OCI-LY7 (cell line): Measurements from ENCODE around the gene TRAF1. TPM values are rescaled to one million over a fixed set of nuclear protein-coding genes. Genes with fewer than 3 reads are reported as not detected.
A peak's percentile ranks its signal among the peaks of the same experiment; 100 is the strongest.

Experiments used
- BruUV-seq: library from RNA; stranded (reverse); fragments of 400-500 nt; replicated peaks from 2 replicates; lab custom pipeline; 2021; lab: Mats Ljungman, UMichigan
- CTCF ChIA-PET: fragments of 300-600 bp; sonication (Branson Sonifier 250); formaldehyde crosslinking; loops from one replicate; lab custom pipeline; 2022; ENCODE audit warnings: antibody characterized with exemption; ENCODE audit not compliant: unreplicated experiment; lab: Charles Lee
- POLR2A ChIA-PET: fragments of 300-600 bp; sonication (Branson Sonifier 250); formaldehyde crosslinking; loops from one replicate; lab custom pipeline; 2022; ENCODE audit warnings: antibody characterized with exemption; lab: Charles Lee
- DNase-seq: peaks from one replicate; pipeline ENCODE4 v3.0.0-alpha.2; 2015; ENCODE audit warnings: low spot score
- H2AFZ ChIP-seq: fragments of 200-600 bp; sonication (generic), shearing (Covaris generic); 2 replicates; pipeline ENCODE4 v1.6.1; 2014; ENCODE audit warnings: mild to moderate bottlenecking, antibody characterized with exemption, low read length, moderate library complexity
- H3K27ac ChIP-seq: fragments of 200-600 bp; sonication (generic); 2 replicates; pipeline ENCODE4 v1.5.1; 2014; ENCODE audit warnings: mixed run types, low read depth, mild to moderate bottlenecking, moderate library complexity, low read length, inconsistent platforms; ENCODE audit not compliant: poor library complexity, severe bottlenecking
- H3K36me3 ChIP-seq: fragments of 200-600 bp; sonication (generic); 2 replicates; pipeline ENCODE4 v1.6.1; 2014; ENCODE audit warnings: mild to moderate bottlenecking, antibody characterized with exemption, low read length, moderate library complexity, mixed read lengths; ENCODE audit not compliant: insufficient read depth
- H3K4me1 ChIP-seq: fragments of 200-600 bp; sonication (generic); 2 replicates; pipeline ENCODE4 v1.5.1; 2014; ENCODE audit warnings: mild to moderate bottlenecking, low read length; ENCODE audit not compliant: insufficient read depth, poor library complexity, severe bottlenecking
- H3K4me2 ChIP-seq: fragments of 200-600 bp; sonication (generic); 2 replicates; pipeline ENCODE4 v1.6.1; 2014; ENCODE audit warnings: mild to moderate bottlenecking, low read length
- H3K4me3 ChIP-seq: fragments of 200-600 bp; sonication (generic); 2 replicates; pipeline ENCODE4 v1.5.1; 2014; ENCODE audit warnings: mild to moderate bottlenecking, low read depth, low read length; ENCODE audit not compliant: poor library complexity, severe bottlenecking
- H3K79me2 ChIP-seq: fragments of 200-600 bp; sonication (generic); 2 replicates; pipeline ENCODE4 v1.6.1; 2016; ENCODE audit warnings: low read depth, mild to moderate bottlenecking, low read length, moderate library complexity, mixed read lengths; ENCODE audit not compliant: insufficient read depth
- H3K9me2 ChIP-seq: fragments of 200-600 bp; sonication (generic); 2 replicates; pipeline ENCODE4 v1.6.1; 2016; ENCODE audit warnings: mild to moderate bottlenecking, low read length, mixed read lengths; ENCODE audit not compliant: insufficient read depth
- H3K9me3 ChIP-seq: fragments of 200-600 bp; sonication (generic); 2 replicates; pipeline ENCODE4 v1.6.1; 2014; ENCODE audit warnings: mild to moderate bottlenecking, mixed run types, low read length, mixed read lengths
- H4K20me1 ChIP-seq: fragments of 200-600 bp; sonication (generic); 2 replicates; pipeline ENCODE4 v1.6.1; 2014; ENCODE audit warnings: mild to moderate bottlenecking, antibody characterized with exemption, low read length, moderate library complexity, mixed read lengths; ENCODE audit not compliant: insufficient read depth
- CTCF ChIP-seq: fragments of 200-600 bp; sonication (generic); conservative IDR thresholded peaks from 2 replicates; pipeline ENCODE4 v1.5.1; 2014; ENCODE audit warnings: mild to moderate bottlenecking, antibody characterized with exemption, low read length, moderate library complexity, mixed read lengths
- EZH2phosphoT487 ChIP-seq: fragments of 200-600 bp; sonication (generic); IDR thresholded peaks from 2 replicates; pipeline ENCODE4 v1.6.1; 2018; ENCODE audit warnings: low read depth, borderline replicate concordance, mild to moderate bottlenecking, mixed run types, antibody characterized with exemption, low read length, moderate library complexity, mixed read lengths
- intact Hi-C: fragments of 100-400 bp; cut with micrococcal nuclease; formaldehyde crosslinking; loops from one replicate; pipeline ENCODE4 v1.10.0; 2022; ENCODE audit not compliant: unreplicated experiment
- total RNA-seq, 2 experiments: library from RNA; depleted of rRNA in 1 of 2; stranded (reverse); fragments of >200 nt in 1 of 2; shearing (Covaris generic) in 1 of 2; gene quantifications; 2 replicates each; pipeline ENCODE4 v1.2.3, GENCODE V29; 2014 to 2022

TRAF1 gene
- total RNA-seq, 2 experiments from 2014 or later: 24.2 to 50.5 TPM

DNA sequence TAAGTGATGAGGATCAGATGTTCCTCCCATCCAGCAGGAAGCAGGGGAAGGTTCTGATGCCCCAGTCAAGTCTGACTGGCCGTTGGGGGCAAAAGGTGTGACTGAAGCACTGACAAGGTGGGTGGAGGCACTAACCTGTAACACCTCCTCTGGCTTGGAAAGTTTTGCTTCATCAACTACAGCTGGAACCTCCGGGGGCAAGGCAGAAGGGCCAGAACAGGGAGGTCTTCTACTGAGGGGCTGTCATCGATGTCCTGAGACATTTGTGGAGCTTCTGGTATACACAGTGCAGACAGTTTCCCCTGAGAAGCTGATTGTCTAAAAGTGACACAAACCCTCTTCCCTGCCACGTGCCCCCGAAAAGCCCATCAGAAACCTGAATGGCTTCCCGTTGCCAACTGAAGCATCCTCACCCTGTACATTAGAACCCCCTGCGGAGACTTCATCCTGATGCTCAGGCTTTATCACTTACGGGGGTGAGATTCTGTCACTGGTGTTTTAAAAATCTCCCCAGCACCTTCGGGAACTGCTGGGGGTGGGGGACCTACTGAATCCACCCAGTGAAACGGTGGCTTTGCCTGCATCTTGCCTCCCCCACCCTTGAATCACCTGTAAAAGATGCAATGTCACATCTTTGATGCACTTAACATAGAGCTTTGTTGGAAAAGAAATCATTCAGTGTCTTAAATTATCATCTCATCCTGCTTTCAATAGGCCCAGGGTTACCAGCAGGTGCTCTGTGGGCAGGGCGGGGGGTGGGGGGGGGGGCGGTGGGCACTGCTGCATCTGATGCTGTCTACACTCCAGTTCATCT, 24.6 kb downstream of the TRAF1 start:
- H3K4me1 ChIP-seq: peaks cover 99% of the 10 kb centered on the region
- TF ChIP-seq EZH2phosphoT487 (no peak), CTCF (no peak)
- POLR2A ChIA-PET: interaction anchor here (0.7 to 7.0 kb wide), 12 partner anchors 9 to 185 kb away, joined by 3 to 100 read pairs (median 12); partner anchors contain the start of gene TRAF1

DNA sequence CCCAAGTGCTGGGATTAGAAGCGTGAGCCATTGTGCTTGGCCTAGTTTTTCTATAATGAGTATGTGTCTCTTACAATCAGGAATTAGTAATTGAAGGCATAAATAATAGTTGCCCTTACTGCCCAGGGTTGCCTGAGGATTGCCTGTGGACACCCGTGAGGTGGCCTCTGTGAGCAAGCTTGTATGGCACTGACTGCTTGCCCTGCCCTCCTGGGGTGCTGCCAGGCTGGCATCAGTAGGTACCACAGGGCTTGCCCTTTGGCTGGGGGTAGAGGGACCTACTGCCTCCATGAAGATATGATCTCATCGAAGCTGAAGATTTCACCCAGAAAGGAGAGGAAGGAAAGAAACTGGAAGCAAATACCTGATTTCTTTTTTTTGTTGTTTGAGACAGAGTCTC, 25.8 kb downstream of the TRAF1 start:
- H2AFZ ChIP-seq: no peak overlapping the region
- no peaks in the 10 kb centered on the region; the same call in 1 of the 2 replicates for H3K79me2 ChIP-seq
- no peaks in the 10 kb centered on the region for H3K9me2 ChIP-seq
- no peak for DNase-seq
- H3K4me1 ChIP-seq: peaks cover 99% of the 10 kb centered on the region
- H3K4me2 ChIP-seq: peak overlapping the region; percentile 80
- ChIA-PET POLR2A (interaction anchor here (0.8 to 7.0 kb wide), 9 partner anchors 8 to 38 kb away, joined by 3 to 100 read pairs (median 6); no protein-coding TSS in a partner anchor), CTCF (interaction anchor here (2.5 kb wide), 1 partner anchor 8 kb away, joined by 15 read pairs; no protein-coding TSS in a partner anchor)
- H3K9me3 ChIP-seq: no peaks in the 10 kb centered on the region
- peaks cover 10% of the 10 kb centered on the region; the same call in 1 of the 2 replicates for H3K36me3 ChIP-seq
- H4K20me1 ChIP-seq: no peaks in the 10 kb centered on the region
- peak overlapping the region; percentile 97 for H3K27ac ChIP-seq
- intact Hi-C loops: no loop called here
- no peak for TF ChIP-seq EZH2phosphoT487
- TF ChIP-seq CTCF: no peak
- H3K4me3 ChIP-seq: no peak overlapping the region
- BruUV-seq: no TSS peak

More for the DNA sequence above, 24.6 kb downstream of the TRAF1 start:
- intact Hi-C loops: loop anchor here (1.0 to 2.0 kb wide), 3 partner anchors 24 to 35 kb away; no protein-coding TSS in a partner anchor
- Histone ChIP-seq H3K9me2 (no peaks in the 10 kb centered on the region), H2AFZ (no peak overlapping the region), H3K27ac (peak overlapping the region; percentile 97), H3K9me3 (no peaks in the 10 kb centered on the region), H3K79me2 (no peaks in the 10 kb centered on the region; the same call in 1 of the 2 replicates), H3K36me3 (peaks cover 10% of the 10 kb centered on the region; the same call in 1 of the 2 replicates), H3K4me3 (peak overlapping the region; percentile 43), H4K20me1 (no peaks in the 10 kb centered on the region), H3K4me2 (peak overlapping the region; percentile 80)
- CTCF ChIA-PET: interaction anchor here (0.6 to 2.5 kb wide), 5 partner anchors 9 to 35 kb away, joined by 3 to 15 read pairs (median 3); no protein-coding TSS in a partner anchor
- BruUV-seq: no TSS peak
- DNase-seq: peak; percentile 85
